SU-DHL-6 (cell line): ENCODE results near the gene P2RY8.

Source experiments
- H2AFZ ChIP-seq: fragments of 200-600 bp; sonication (generic); 2 replicates; pipeline ENCODE4 v1.6.1; 2014; ENCODE audit warnings: low read depth, mild to moderate bottlenecking, moderate library complexity, mixed read lengths, antibody characterized with exemption, low read length; ENCODE audit not compliant: severe bottlenecking
- H3F3A ChIP-seq: fragments of 200-600 bp; shearing (Covaris generic); 2 replicates; pipeline ENCODE4 v1.6.0; 2016; ENCODE audit warnings: antibody characterized with exemption, mild to moderate bottlenecking; ENCODE audit not compliant: insufficient read depth
- H3K27ac ChIP-seq: fragments of 200-600 bp; sonication (generic); 2 replicates; pipeline ENCODE4 v1.5.1; 2016; ENCODE audit warnings: low read depth, mild to moderate bottlenecking, low read length, moderate library complexity, mixed read lengths
- H3K27me3 ChIP-seq: fragments of 200-600 bp; sonication (generic), shearing (Covaris generic); 2 replicates; pipeline ENCODE4 v1.6.0; 2014; ENCODE audit warnings: mild to moderate bottlenecking, low read length
- H3K36me3 ChIP-seq: fragments of 200-600 bp; sonication (generic); 2 replicates; pipeline ENCODE4 v1.6.1; 2014; ENCODE audit warnings: mild to moderate bottlenecking, low read length, mixed read lengths
- H3K4me2 ChIP-seq: fragments of 300-600, 200-600 bp; shearing (Covaris generic), sonication (generic); 2 replicates; pipeline ENCODE4 v1.6.0; 2014; ENCODE audit warnings: low read length, low read depth, mild to moderate bottlenecking; ENCODE audit not compliant: poor library complexity, severe bottlenecking
- H3K4me3 ChIP-seq: fragments of 200-600 bp; sonication (generic); 2 replicates; pipeline ENCODE4 v1.5.1; 2014; ENCODE audit warnings: antibody characterized with exemption, low read length, mild to moderate bottlenecking, mixed read lengths; ENCODE audit not compliant: insufficient read depth, poor library complexity, severe bottlenecking
- H3K79me2 ChIP-seq: fragments of 200-600 bp; sonication (generic); 2 replicates; pipeline ENCODE4 v1.6.1; 2014; ENCODE audit warnings: mild to moderate bottlenecking, low read length, moderate library complexity; ENCODE audit not compliant: insufficient read depth
- H3K9ac ChIP-seq: fragments of 200-600 bp; sonication (generic); 2 replicates; pipeline ENCODE4 v1.7.0; 2014; ENCODE audit warnings: mild to moderate bottlenecking, low read length
- H3K9me2 ChIP-seq: fragments of 200-600 bp; sonication (generic); replicated peaks from 2 replicates; pipeline ENCODE4 v1.6.1; 2014; ENCODE audit warnings: low read length; ENCODE audit not compliant: insufficient read depth
- H3K9me3 ChIP-seq: fragments of 200-600 bp; sonication (generic); 2 replicates; pipeline ENCODE4 v1.6.1; 2014; ENCODE audit warnings: low read length, mixed read lengths; ENCODE audit not compliant: insufficient read depth
- H4K20me1 ChIP-seq: fragments of 200-600 bp; sonication (generic); 2 replicates; pipeline ENCODE4 v1.6.1; 2014; ENCODE audit warnings: low read depth, mild to moderate bottlenecking, antibody characterized with exemption, low read length, moderate library complexity, mixed read lengths
- CTCF ChIP-seq: fragments of 200-600 bp; sonication (generic); IDR thresholded peaks from one replicate; pipeline ENCODE4 v1.5.1; 2017; ENCODE audit warnings: antibody characterized with exemption, mild to moderate bottlenecking, low read length, moderate library complexity; ENCODE audit not compliant: insufficient read depth, poor library complexity, severe bottlenecking
- EZH2phosphoT487 ChIP-seq: fragments of 200-600 bp; sonication (generic), shearing (Covaris generic); conservative IDR thresholded peaks from 2 replicates; pipeline ENCODE4 v1.6.1; 2018; ENCODE audit warnings: mild to moderate bottlenecking, antibody characterized with exemption, low read length, moderate library complexity, mixed read lengths

Gene P2RY8

DNA sequence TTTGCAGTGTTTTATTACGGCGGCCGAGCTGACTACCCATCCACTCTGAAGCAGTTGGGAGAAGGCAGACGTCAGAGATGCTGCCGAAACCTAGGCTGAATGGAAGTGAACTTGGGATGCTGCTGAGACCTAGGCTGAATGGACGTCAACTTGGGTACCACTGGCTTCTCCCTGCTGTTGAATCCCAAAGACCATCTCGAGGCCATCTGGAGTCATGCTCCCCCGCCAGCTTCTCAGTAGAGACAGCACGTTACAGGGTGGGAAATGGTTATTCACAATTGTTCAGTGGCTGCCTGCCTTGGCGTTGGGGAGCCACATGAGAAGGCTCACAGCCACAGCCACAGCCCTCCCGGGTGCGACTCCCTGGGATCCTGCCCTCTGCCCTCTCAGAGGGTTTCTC, 40.9 kb downstream of the P2RY8 start:
- Histone ChIP-seq H3K27me3 (no peaks in the 10 kb centered on the region), H2AFZ (no peak overlapping the region), H3K9me2 (no peaks in the 10 kb centered on the region), H3K4me3 (peak overlapping the region; percentile 23), H3K9ac (peak overlapping the region; percentile 74), H3K4me2 (peak overlapping the region; percentile 75), H3K9me3 (no peaks in the 10 kb centered on the region), H4K20me1 (no peaks in the 10 kb centered on the region), H3K36me3 (peaks cover 6% of the 10 kb centered on the region; the same call in 1 of the 2 replicates), H3K27ac (peak overlapping the region; percentile 99), H3F3A (peaks cover 62% of the 10 kb centered on the region), H3K79me2 (peaks cover 13% of the 10 kb centered on the region; the same call in 1 of the 2 replicates)
- TF ChIP-seq CTCF (no peak), EZH2phosphoT487 (no peak)

DNA sequence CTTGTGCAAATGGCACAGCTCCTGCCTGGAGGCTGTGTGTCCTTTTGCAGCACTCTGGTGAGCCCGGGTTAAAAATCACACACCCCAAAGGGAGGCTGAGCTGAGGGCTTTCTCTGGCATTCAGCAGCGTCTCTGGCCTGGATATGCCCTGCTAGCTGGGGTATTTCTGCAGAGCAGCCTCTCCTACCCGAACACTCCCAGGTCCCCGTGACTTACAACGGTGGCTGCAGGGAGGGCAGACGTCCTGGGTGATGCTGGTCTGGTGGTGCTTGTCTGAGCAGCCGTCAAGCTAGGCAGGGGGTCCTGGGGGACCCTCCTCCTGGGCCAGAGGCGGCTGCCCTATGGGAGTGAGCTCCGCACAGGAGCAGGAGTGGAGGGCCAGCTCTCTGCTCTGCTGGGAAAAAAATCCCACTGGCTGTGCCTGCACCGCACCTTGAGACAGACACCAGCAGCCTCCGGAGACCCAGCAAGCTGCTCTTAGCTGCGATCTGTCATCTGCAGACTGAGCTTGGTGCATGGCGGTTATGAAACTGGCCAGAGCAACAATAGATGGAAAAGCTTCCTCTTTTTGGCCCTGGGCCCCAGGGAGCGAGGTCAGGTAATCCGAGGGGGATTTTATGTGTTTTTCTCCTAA, 43.0 kb downstream of the P2RY8 start:
- Histone ChIP-seq H3K4me2 (peak overlapping the region; percentile 75), H3K27me3 (no peaks in the 10 kb centered on the region), H2AFZ (no peak overlapping the region), H3K4me3 (peak overlapping the region; percentile 47), H4K20me1 (no peaks in the 10 kb centered on the region), H3K9me3 (no peaks in the 10 kb centered on the region), H3K79me2 (peaks cover 3% of the 10 kb centered on the region; the same call in 1 of the 2 replicates), H3K9me2 (no peaks in the 10 kb centered on the region), H3K9ac (peak overlapping the region; percentile 74), H3K27ac (peak overlapping the region; percentile 99), H3F3A (peaks cover 51% of the 10 kb centered on the region), H3K36me3 (peaks cover 6% of the 10 kb centered on the region; the same call in 1 of the 2 replicates)
- TF ChIP-seq CTCF: no peak
- TF ChIP-seq EZH2phosphoT487: no peak

GRCh38 chrX:1493412-1493811, 43.6 kb downstream of the P2RY8 start:
- peaks cover 53% of the 10 kb centered on the region for H3F3A ChIP-seq
- H3K27me3 ChIP-seq: no peaks in the 10 kb centered on the region
- H3K9me3 ChIP-seq: no peaks in the 10 kb centered on the region
- peak overlapping the region; percentile 47 for H3K4me3 ChIP-seq
- H3K27ac ChIP-seq: peak overlapping the region; percentile 99
- TF ChIP-seq CTCF (no peak), EZH2phosphoT487 (no peak)
- peak overlapping the region; percentile 74 for H3K9ac ChIP-seq
- peaks cover 6% of the 10 kb centered on the region; the same call in 1 of the 2 replicates for H3K36me3 ChIP-seq
- no peak overlapping the region for H2AFZ ChIP-seq
- H3K79me2 ChIP-seq: peaks cover 8% of the 10 kb centered on the region; the same call in 1 of the 2 replicates
- H4K20me1 ChIP-seq: no peaks in the 10 kb centered on the region
- H3K4me2 ChIP-seq: peak overlapping the region; percentile 75
- no peaks in the 10 kb centered on the region for H3K9me2 ChIP-seq
